A549 (cell line): ENCODE measurements around the gene ARHGEF4. TPM values are rescaled to one million over a fixed set of nuclear protein-coding genes. Genes with fewer than 3 reads are reported as not detected.

Experiments
- ATAC-seq, 2 experiments: fragments of 200-7000 bp in 1 of 2; fragments of >200 bp in 1 of 2; cut with Nextera tagmentation in 1 of 2; cut with Tn5 transposase in 1 of 2; 3 replicates each; pipeline versions ENCODE4 v1.8.0 to v1.9.1; 2018 to 2020; ENCODE audit warnings: mild to moderate bottlenecking in 1 of 2, moderate library complexity in 1 of 2
- CTCF ChIA-PET: fragments of 300-600 bp; sonication (Branson Sonifier 250); formaldehyde crosslinking; extraction: SDS; loops from one replicate; lab custom pipeline; 2021; ENCODE audit warnings: antibody characterized with exemption, inconsistent platforms; lab: Yijun Ruan, JAX
- POLR2A ChIA-PET: fragments of 350-600 bp; formaldehyde crosslinking; extraction: SDS; loops from one replicate; lab custom pipeline; 2021; ENCODE audit warnings: antibody characterized with exemption, inconsistent platforms; lab: Yijun Ruan, JAX
- DNase-seq, 2 experiments: peaks; one replicate each; pipeline versions ENCODE4 v3.0.0 to v3.0.0-alpha.2; 2011 to 2016; ENCODE audit warnings: low read depth in 1 of 2, low spot score in 1 of 2
- FAIRE-seq: peaks from 2 replicates; lab custom pipeline; 2011; peaks lifted over from hg19 to GRCh38; lab: Jason Lieb, UNC
- H3K27ac ChIP-seq, 2 experiments: fragments of >200 bp; sonication (Bioruptor Twin); formaldehyde crosslinking; 3 replicates each; pipeline ENCODE4 v1.5.1; 2016 to 2017
- H3K4me1 ChIP-seq: fragments of >200 bp; sonication (Bioruptor Twin); formaldehyde crosslinking; 3 replicates; pipeline ENCODE4 v1.6.1; 2016
- H3K4me2 ChIP-seq: fragments of >200 bp; sonication (Bioruptor Twin); formaldehyde crosslinking; 3 replicates; pipeline ENCODE4 v1.6.1; 2016
- H3K4me3 ChIP-seq: fragments of >200 bp; sonication (Bioruptor Twin); formaldehyde crosslinking; 3 replicates; pipeline ENCODE4 v1.5.1; 2016
- H3K9me3 ChIP-seq: fragments of >200 bp; sonication (Bioruptor Twin); formaldehyde crosslinking; 3 replicates; pipeline ENCODE4 v1.6.1; 2016
- BHLHE40 ChIP-seq: IDR thresholded peaks from 2 replicates; pipeline ENCODE4 v1.6.1; 2012; ENCODE audit warnings: low read depth, low read length, inconsistent platforms
- CBX8 ChIP-seq: fragments of 200-600 bp; sonication (generic); IDR thresholded peaks from 2 replicates; pipeline ENCODE4 v1.6.1; 2016
- CHD2 ChIP-seq: fragments of 150-350 bp; IDR thresholded peaks from 2 replicates; pipeline ENCODE4 v1.6.1; 2014; ENCODE audit warnings: low read length; ENCODE audit not compliant: partially characterized antibody
- FOSL2 ChIP-seq, 2 experiments: fragments of 450-650 bp in 1 of 2; fragments of >200 bp in 1 of 2; sonication (Bioruptor Twin) in 1 of 2; formaldehyde crosslinking; IDR thresholded peaks; 2 replicates each; pipeline versions ENCODE4 v1.5.0 to v1.6.1; 2016 to 2020; ENCODE audit warnings: mild to moderate bottlenecking in 1 of 2, moderate library complexity in 1 of 2
- FOXS1 ChIP-seq: fragments of 250-450 bp; sonication (Bioruptor Pico); IDR thresholded peaks from 2 replicates; pipeline ENCODE4 v1.5.0; 2020; ENCODE audit warnings: mild to moderate bottlenecking, moderate library complexity
- HEYL ChIP-seq: fragments of 250-450 bp; sonication (Bioruptor Pico); IDR thresholded peaks from 2 replicates; pipeline ENCODE4 v1.8.0; 2021; ENCODE audit warnings: mild to moderate bottlenecking, moderate library complexity
- HOXA7 ChIP-seq: fragments of 250-450 bp; sonication (Bioruptor Pico); IDR thresholded peaks from 2 replicates; pipeline ENCODE4 v1.5.0; 2020; ENCODE audit warnings: mild to moderate bottlenecking, moderate library complexity
- HOXB5 ChIP-seq: fragments of 250-450 bp; sonication (Bioruptor Pico); IDR thresholded peaks from 2 replicates; pipeline ENCODE4 v1.5.0; 2020; ENCODE audit warnings: mild to moderate bottlenecking, moderate library complexity
- JUN ChIP-seq, 2 experiments: fragments of >200 bp; sonication (Bioruptor Twin); formaldehyde crosslinking; IDR thresholded peaks; 2 replicates in 1 of 2; 3 replicates in 1 of 2; pipeline ENCODE4 v1.6.1; 2016 to 2017
- KDM5A ChIP-seq: fragments of 200-600 bp; sonication (generic); IDR thresholded peaks from 2 replicates; pipeline ENCODE4 v1.6.1; 2016; ENCODE audit warnings: antibody characterized with exemption, mild to moderate bottlenecking
- NPAS2 ChIP-seq: fragments of 250-450 bp; sonication (Bioruptor Pico); IDR thresholded peaks from 2 replicates; pipeline ENCODE4 v1.8.0; 2022; ENCODE audit warnings: mild to moderate bottlenecking, moderate library complexity, borderline replicate concordance
- PHF8 ChIP-seq: fragments of 200-600 bp; sonication (generic); IDR thresholded peaks from 2 replicates; pipeline ENCODE4 v1.6.1; 2016; ENCODE audit warnings: low read depth, mild to moderate bottlenecking, antibody characterized with exemption, moderate library complexity, borderline replicate concordance
- RCOR1 ChIP-seq: fragments of 150-350 bp; IDR thresholded peaks from 2 replicates; pipeline ENCODE4 v1.6.1; 2014; ENCODE audit warnings: antibody characterized with exemption, low read length, low read depth
- SMC3 ChIP-seq: fragments of >200 bp; sonication (Bioruptor Twin); formaldehyde crosslinking; IDR thresholded peaks from 3 replicates; pipeline ENCODE4 v1.6.1; 2018; ENCODE audit warnings: inconsistent platforms
- TFCP2L1 ChIP-seq: fragments of 250-450 bp; sonication (Bioruptor Pico); IDR thresholded peaks from 2 replicates; pipeline ENCODE4 v1.5.0; 2021; ENCODE audit warnings: mild to moderate bottlenecking
- TP53 ChIP-seq: fragments of 250-450 bp; sonication (Bioruptor Pico); IDR thresholded peaks from 2 replicates; pipeline ENCODE4 v1.5.0; 2021; ENCODE audit warnings: mild to moderate bottlenecking, moderate library complexity
- ZFP36 ChIP-seq: fragments of 450-650 bp; IDR thresholded peaks from 2 replicates; pipeline ENCODE4 v1.6.1; 2014; ENCODE audit warnings: borderline replicate concordance; ENCODE audit not compliant: partially characterized antibody
- ZNF302 ChIP-seq: fragments of 250-450 bp; sonication (Bioruptor Pico); IDR thresholded peaks from 2 replicates; pipeline ENCODE4 v1.9.0; 2021; ENCODE audit warnings: inconsistent platforms, mild to moderate bottlenecking, moderate library complexity
- ZSCAN20 ChIP-seq: fragments of 250-450 bp; sonication (Bioruptor Pico); IDR thresholded peaks from 2 replicates; pipeline ENCODE4 v1.8.0; 2022; ENCODE audit warnings: mild to moderate bottlenecking, moderate library complexity
- WGBS: methylation state at CpG from one replicate; pipeline ENCODE4 v1.1.6; 2017; ENCODE audit errors: missing lambda C conversion rate; 5-methylcytosine and 5-hydroxymethylcytosine counted together
- polyA plus RNA-seq, 4 experiments: library from polyadenylated mRNA; depleted of rRNA in 3 of 4; stranded (reverse); fragments of >200 nt; fragmentation: RNase III in 1 of 4; extraction: RNeasy Plus Mini Kit Qiagen cat#74134 plus additional on column Dnase treatment in 1 of 4; gene quantifications; 2 replicates in 3 of 4; 3 replicates in 1 of 4; pipeline ENCODE4 v1.2.3, GENCODE V29; 2011 to 2017
- TF ChIP-seq, protein P1 (sequence below): IDR thresholded peaks from 2 replicates; pipeline ENCODE4 v1.6.1; 2012; ENCODE audit warnings: low read depth, borderline replicate concordance
- TF ChIP-seq, protein P2 (sequence below): fragments of >200 bp; sonication (Bioruptor Twin); formaldehyde crosslinking; IDR thresholded peaks from 3 replicates; pipeline ENCODE4 v1.5.1; 2016
- TF ChIP-seq, protein P3 (sequence below): fragments of >200 bp; sonication (Bioruptor Twin); formaldehyde crosslinking; IDR thresholded peaks from 2 replicates; pipeline ENCODE4 v1.6.1; 2016
- TF ChIP-seq, protein P4 (sequence below): fragments of 450-650 bp; IDR thresholded peaks from 2 replicates; pipeline ENCODE4 v1.6.1; 2014; ENCODE audit warnings: antibody characterized with exemption
- TF ChIP-seq, protein P5 (sequence below): fragments of 250-450 bp; sonication (Bioruptor Pico); IDR thresholded peaks from 2 replicates; pipeline ENCODE4 v1.5.0; 2021; ENCODE audit warnings: mild to moderate bottlenecking, moderate library complexity, borderline replicate concordance
- TF ChIP-seq, protein P6 (sequence below): fragments of 250-450 bp; sonication (Bioruptor Pico); IDR thresholded peaks from 2 replicates; pipeline ENCODE4 v1.5.0; 2020; ENCODE audit warnings: low read depth, mild to moderate bottlenecking, moderate library complexity

The ARHGEF4 gene
- polyA plus RNA-seq, 2 of the 4 experiments (the other 2 are of a cell fraction) = 1.00 to 2.1 TPM

DNA sequence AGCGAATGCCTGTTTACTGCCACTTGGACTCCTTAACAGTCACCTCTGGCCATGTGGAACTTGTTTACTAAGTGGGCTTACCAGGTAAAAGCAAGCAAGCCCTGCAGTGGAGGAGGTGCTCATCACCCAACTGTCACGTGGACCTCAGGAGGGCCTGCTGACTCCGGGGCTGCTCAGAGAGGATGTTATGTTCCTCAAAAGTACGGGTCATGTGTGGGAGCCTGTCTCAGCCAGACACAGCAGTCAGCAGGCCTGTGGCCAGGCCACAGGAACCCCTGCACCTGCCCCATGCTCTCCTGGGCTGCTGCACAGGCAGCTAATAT, 45.1 kb upstream of the ARHGEF4 start:
- no peak overlapping the region for H3K4me2 ChIP-seq
- no peak overlapping the region for H3K4me3 ChIP-seq
- 14% methylated on average over 3 of the region's 4 CpGs for WGBS
- no peaks in the 10 kb centered on the region for H3K9me3 ChIP-seq
- ChIA-PET POLR2A (no interaction called here), CTCF (interaction anchor here (1.2 to 2.7 kb wide), 4 partner anchors 16 to 129 kb away, joined by 3 to 13 read pairs (median 4); no protein-coding TSS in a partner anchor)
- ATAC-seq (no peak), DNase-seq (no peak), FAIRE-seq (no peak)
- no peak overlapping the region for H3K27ac ChIP-seq
- TF ChIP-seq, protein P1, sequence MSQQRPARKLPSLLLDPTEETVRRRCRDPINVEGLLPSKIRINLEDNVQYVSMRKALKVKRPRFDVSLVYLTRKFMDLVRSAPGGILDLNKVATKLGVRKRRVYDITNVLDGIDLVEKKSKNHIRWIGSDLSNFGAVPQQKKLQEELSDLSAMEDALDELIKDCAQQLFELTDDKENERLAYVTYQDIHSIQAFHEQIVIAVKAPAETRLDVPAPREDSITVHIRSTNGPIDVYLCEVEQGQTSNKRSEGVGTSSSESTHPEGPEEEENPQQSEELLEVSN = no peak
- TF ChIP-seq RCOR1 (no peak), BHLHE40 (no peak), FOSL2 (IDR thresholded peaks at IDR 0.05) (no peak), FOSL2 (CRISPR knock-in tag; IDR thresholded peaks at IDR 0.05) (no peak), ZSCAN20 (CRISPR knock-in tag) (no peak), NPAS2 (no peak)
- TF ChIP-seq, protein P2, sequence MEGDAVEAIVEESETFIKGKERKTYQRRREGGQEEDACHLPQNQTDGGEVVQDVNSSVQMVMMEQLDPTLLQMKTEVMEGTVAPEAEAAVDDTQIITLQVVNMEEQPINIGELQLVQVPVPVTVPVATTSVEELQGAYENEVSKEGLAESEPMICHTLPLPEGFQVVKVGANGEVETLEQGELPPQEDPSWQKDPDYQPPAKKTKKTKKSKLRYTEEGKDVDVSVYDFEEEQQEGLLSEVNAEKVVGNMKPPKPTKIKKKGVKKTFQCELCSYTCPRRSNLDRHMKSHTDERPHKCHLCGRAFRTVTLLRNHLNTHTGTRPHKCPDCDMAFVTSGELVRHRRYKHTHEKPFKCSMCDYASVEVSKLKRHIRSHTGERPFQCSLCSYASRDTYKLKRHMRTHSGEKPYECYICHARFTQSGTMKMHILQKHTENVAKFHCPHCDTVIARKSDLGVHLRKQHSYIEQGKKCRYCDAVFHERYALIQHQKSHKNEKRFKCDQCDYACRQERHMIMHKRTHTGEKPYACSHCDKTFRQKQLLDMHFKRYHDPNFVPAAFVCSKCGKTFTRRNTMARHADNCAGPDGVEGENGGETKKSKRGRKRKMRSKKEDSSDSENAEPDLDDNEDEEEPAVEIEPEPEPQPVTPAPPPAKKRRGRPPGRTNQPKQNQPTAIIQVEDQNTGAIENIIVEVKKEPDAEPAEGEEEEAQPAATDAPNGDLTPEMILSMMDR = no peak
- TF ChIP-seq, protein P3, sequence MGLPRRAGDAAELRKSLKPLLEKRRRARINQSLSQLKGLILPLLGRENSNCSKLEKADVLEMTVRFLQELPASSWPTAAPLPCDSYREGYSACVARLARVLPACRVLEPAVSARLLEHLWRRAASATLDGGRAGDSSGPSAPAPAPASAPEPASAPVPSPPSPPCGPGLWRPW = no peak
- TF ChIP-seq, all 56 proteins: peak for 0
- no peaks in the 10 kb centered on the region for H3K4me1 ChIP-seq

DNA sequence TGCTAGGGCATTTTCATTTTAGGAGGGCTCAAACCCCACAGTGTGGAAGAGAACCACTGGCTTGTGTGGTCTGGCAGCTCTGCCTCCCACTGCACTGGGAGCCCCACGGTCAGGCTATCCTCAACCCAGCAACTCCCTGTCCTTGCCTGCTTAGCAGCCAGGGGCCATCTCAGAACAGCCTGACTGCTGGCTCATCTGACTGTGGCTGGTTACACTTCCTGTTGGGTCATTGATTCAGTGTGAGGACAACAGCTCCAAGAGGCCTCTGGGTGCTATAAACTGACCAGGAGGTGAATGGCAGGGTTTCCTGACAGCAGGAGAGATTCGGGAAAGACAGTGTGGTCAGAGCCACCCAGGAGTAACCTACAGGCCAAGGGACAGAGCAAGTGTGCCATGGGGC, 41.3 kb upstream of the ARHGEF4 start:
- CTCF ChIA-PET = interaction anchor here (0.9 to 12.0 kb wide), 6 partner anchors 13 to 128 kb away, joined by 3 to 263 read pairs (median 32); no protein-coding TSS in a partner anchor
- Histone ChIP-seq H3K4me3 (no peak overlapping the region), H3K4me1 (peaks cover 4% of the 10 kb centered on the region; the same call in 1 of the 3 replicates), H3K27ac (no peak overlapping the region)
- no peak for DNase-seq
- ATAC-seq = no peak
- POLR2A ChIA-PET = no interaction called here
- TF ChIP-seq FOXS1 (no peak), ZSCAN20 (CRISPR knock-in tag) (no peak), CBX8 (no peak), FOSL2 (IDR thresholded peaks at IDR 0.05) (no peak), FOSL2 (CRISPR knock-in tag; IDR thresholded peaks at IDR 0.05) (no peak), TP53 (no peak), PHF8 (no peak), CHD2 (no peak), HEYL (CRISPR knock-in tag) (no peak), TFCP2L1 (CRISPR knock-in tag) (no peak), ZNF302 (no peak)
- TF ChIP-seq, protein P4, sequence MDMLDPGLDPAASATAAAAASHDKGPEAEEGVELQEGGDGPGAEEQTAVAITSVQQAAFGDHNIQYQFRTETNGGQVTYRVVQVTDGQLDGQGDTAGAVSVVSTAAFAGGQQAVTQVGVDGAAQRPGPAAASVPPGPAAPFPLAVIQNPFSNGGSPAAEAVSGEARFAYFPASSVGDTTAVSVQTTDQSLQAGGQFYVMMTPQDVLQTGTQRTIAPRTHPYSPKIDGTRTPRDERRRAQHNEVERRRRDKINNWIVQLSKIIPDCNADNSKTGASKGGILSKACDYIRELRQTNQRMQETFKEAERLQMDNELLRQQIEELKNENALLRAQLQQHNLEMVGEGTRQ = no peak
- TF ChIP-seq, protein P5, sequence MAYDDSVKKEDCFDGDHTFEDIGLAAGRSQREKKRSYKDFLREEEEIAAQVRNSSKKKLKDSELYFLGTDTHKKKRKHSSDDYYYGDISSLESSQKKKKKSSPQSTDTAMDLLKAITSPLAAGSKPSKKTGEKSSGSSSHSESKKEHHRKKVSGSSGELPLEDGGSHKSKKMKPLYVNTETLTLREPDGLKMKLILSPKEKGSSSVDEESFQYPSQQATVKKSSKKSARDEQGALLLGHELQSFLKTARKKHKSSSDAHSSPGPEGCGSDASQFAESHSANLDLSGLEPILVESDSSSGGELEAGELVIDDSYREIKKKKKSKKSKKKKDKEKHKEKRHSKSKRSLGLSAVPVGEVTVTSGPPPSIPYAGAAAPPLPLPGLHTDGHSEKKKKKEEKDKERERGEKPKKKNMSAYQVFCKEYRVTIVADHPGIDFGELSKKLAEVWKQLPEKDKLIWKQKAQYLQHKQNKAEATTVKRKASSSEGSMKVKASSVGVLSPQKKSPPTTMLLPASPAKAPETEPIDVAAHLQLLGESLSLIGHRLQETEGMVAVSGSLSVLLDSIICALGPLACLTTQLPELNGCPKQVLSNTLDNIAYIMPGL = no peak
- TF ChIP-seq, all 56 proteins: peak for 0
- Histone ChIP-seq H3K4me2 (no peak overlapping the region), H3K9me3 (no peaks in the 10 kb centered on the region)
- no peak for FAIRE-seq
- 43% methylated on average over 2 of the region's 2 CpGs for WGBS

DNA sequence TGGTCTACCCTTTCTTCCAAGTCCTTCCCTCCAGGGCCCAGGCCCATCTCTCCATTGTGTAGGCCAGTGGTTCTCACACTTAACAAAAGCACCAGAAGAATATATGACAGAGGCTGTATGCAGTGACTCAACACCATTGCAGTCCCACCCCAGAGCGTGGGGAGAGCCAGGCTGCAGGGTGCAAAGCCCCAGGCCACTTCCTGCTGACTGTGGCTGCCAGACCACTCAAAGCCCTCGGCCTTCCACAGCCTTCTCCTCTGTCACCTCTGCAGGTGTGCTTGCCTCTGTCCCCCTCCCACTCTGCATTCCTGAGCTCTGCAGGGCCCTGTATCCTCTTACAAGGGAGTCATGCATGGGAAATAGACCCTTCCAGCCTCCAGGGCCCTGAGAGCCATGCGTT, 40.4 kb upstream of the ARHGEF4 start:
- WGBS = 73% methylated on average over 3 of the region's 3 CpGs
- ChIA-PET POLR2A (no interaction called here), CTCF (interaction anchor here (0.6 to 12.0 kb wide), 13 partner anchors 14 to 1483 kb away, joined by 3 to 263 read pairs (median 10); no protein-coding TSS in a partner anchor)
- ATAC-seq = no peak
- DNase-seq = no peak
- TF ChIP-seq JUN (IDR thresholded peaks at IDR 0.05) (no peak), HOXB5 (no peak), KDM5A (no peak), ZFP36 (no peak), HEYL (CRISPR knock-in tag) (no peak), FOXS1 (no peak), HOXA7 (CRISPR knock-in tag) (no peak), SMC3 (no peak), CHD2 (no peak), ZNF302 (no peak)
- TF ChIP-seq, protein P6, sequence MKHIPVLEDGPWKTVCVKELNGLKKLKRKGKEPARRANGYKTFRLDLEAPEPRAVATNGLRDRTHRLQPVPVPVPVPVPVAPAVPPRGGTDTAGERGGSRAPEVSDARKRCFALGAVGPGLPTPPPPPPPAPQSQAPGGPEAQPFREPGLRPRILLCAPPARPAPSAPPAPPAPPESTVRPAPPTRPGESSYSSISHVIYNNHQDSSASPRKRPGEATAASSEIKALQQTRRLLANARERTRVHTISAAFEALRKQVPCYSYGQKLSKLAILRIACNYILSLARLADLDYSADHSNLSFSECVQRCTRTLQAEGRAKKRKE = no peak
- FAIRE-seq = no peak
- Histone ChIP-seq H3K4me3 (no peak overlapping the region), H3K9me3 (no peaks in the 10 kb centered on the region), H3K4me1 (peaks cover 4% of the 10 kb centered on the region; the same call in 1 of the 3 replicates), H3K27ac (no peak overlapping the region), H3K4me2 (no peak overlapping the region)
